A549 (cell line): ENCODE results near the gene GXYLT2. TPM values are rescaled to one million over a fixed set of nuclear protein-coding genes. Genes with fewer than 3 reads are reported as not detected.

Experiments used
- ATAC-seq, 2 experiments: fragments of 200-7000 bp in 1 of 2; fragments of >200 bp in 1 of 2; cut with Nextera tagmentation in 1 of 2; cut with Tn5 transposase in 1 of 2; 3 replicates each; pipeline versions ENCODE4 v1.8.0 to v1.9.1; 2018 to 2020; ENCODE audit warnings: mild to moderate bottlenecking in 1 of 2, moderate library complexity in 1 of 2
- CTCF ChIA-PET: fragments of 300-600 bp; sonication (Branson Sonifier 250); formaldehyde crosslinking; extraction: SDS; loops from one replicate; lab custom pipeline; 2021; ENCODE audit warnings: antibody characterized with exemption, inconsistent platforms; lab: Yijun Ruan, JAX
- POLR2A ChIA-PET: fragments of 350-600 bp; formaldehyde crosslinking; extraction: SDS; loops from one replicate; lab custom pipeline; 2021; ENCODE audit warnings: antibody characterized with exemption, inconsistent platforms; lab: Yijun Ruan, JAX
- DNase-seq, 2 experiments: peaks; one replicate each; pipeline versions ENCODE4 v3.0.0 to v3.0.0-alpha.2; 2011 to 2016; ENCODE audit warnings: low read depth in 1 of 2, low spot score in 1 of 2
- FAIRE-seq: peaks from 2 replicates; lab custom pipeline; 2011; peaks lifted over from hg19 to GRCh38; lab: Jason Lieb, UNC
- H3K27ac ChIP-seq, 2 experiments: fragments of >200 bp; sonication (Bioruptor Twin); formaldehyde crosslinking; 3 replicates each; pipeline ENCODE4 v1.5.1; 2016 to 2017
- H3K4me1 ChIP-seq: fragments of >200 bp; sonication (Bioruptor Twin); formaldehyde crosslinking; 3 replicates; pipeline ENCODE4 v1.6.1; 2016
- H3K4me2 ChIP-seq: fragments of >200 bp; sonication (Bioruptor Twin); formaldehyde crosslinking; 3 replicates; pipeline ENCODE4 v1.6.1; 2016
- H3K4me3 ChIP-seq: fragments of >200 bp; sonication (Bioruptor Twin); formaldehyde crosslinking; 3 replicates; pipeline ENCODE4 v1.5.1; 2016
- H3K9me3 ChIP-seq: fragments of >200 bp; sonication (Bioruptor Twin); formaldehyde crosslinking; 3 replicates; pipeline ENCODE4 v1.6.1; 2016
- CBX8 ChIP-seq: fragments of 200-600 bp; sonication (generic); IDR thresholded peaks from 2 replicates; pipeline ENCODE4 v1.6.1; 2016
- CHD2 ChIP-seq: fragments of 150-350 bp; IDR thresholded peaks from 2 replicates; pipeline ENCODE4 v1.6.1; 2014; ENCODE audit warnings: low read length; ENCODE audit not compliant: partially characterized antibody
- CHD4 ChIP-seq: fragments of 200-600 bp; sonication (generic); IDR thresholded peaks from 2 replicates; pipeline ENCODE4 v1.6.1; 2016; ENCODE audit warnings: antibody characterized with exemption, mild to moderate bottlenecking, borderline replicate concordance
- ELK1 ChIP-seq: fragments of 150-350 bp; IDR thresholded peaks from 2 replicates; pipeline ENCODE4 v1.6.1; 2014; ENCODE audit warnings: low read depth, mild to moderate bottlenecking, low read length
- FOSB ChIP-seq: fragments of 250-450 bp; sonication (Bioruptor Pico); IDR thresholded peaks from 2 replicates; pipeline ENCODE4 v1.5.0; 2020; ENCODE audit warnings: mild to moderate bottlenecking, moderate library complexity
- FOXS1 ChIP-seq: fragments of 250-450 bp; sonication (Bioruptor Pico); IDR thresholded peaks from 2 replicates; pipeline ENCODE4 v1.5.0; 2020; ENCODE audit warnings: mild to moderate bottlenecking, moderate library complexity
- HDAC2 ChIP-seq: fragments of 200-600 bp; sonication (generic); IDR thresholded peaks from 2 replicates; pipeline ENCODE4 v1.6.1; 2016
- HOXA7 ChIP-seq: fragments of 250-450 bp; sonication (Bioruptor Pico); IDR thresholded peaks from 2 replicates; pipeline ENCODE4 v1.5.0; 2020; ENCODE audit warnings: mild to moderate bottlenecking, moderate library complexity
- KDM5A ChIP-seq: fragments of 200-600 bp; sonication (generic); IDR thresholded peaks from 2 replicates; pipeline ENCODE4 v1.6.1; 2016; ENCODE audit warnings: antibody characterized with exemption, mild to moderate bottlenecking
- NFE2L2 ChIP-seq: fragments of 150-350 bp; conservative IDR thresholded peaks from 2 replicates; pipeline ENCODE4 v1.6.1; 2014; ENCODE audit warnings: low read length
- NPAS2 ChIP-seq: fragments of 250-450 bp; sonication (Bioruptor Pico); IDR thresholded peaks from 2 replicates; pipeline ENCODE4 v1.8.0; 2022; ENCODE audit warnings: mild to moderate bottlenecking, moderate library complexity, borderline replicate concordance
- NR3C1 ChIP-seq: fragments of >200 bp; sonication (Bioruptor Twin); formaldehyde crosslinking; IDR thresholded peaks from 3 replicates; pipeline ENCODE4 v1.6.1; 2017
- POLR2A ChIP-seq: IDR thresholded peaks from 2 replicates; pipeline ENCODE4 v1.6.1; 2012; ENCODE audit warnings: mild to moderate bottlenecking, low read length
- RARB ChIP-seq: fragments of 250-450 bp; sonication (Bioruptor Pico); IDR thresholded peaks from 2 replicates; pipeline ENCODE4 v1.8.0; 2021; ENCODE audit warnings: mild to moderate bottlenecking, moderate library complexity
- REST ChIP-seq: fragments of 200-600 bp; sonication (generic); IDR thresholded peaks from 2 replicates; pipeline ENCODE4 v1.6.1; 2016; ENCODE audit warnings: antibody characterized with exemption, mild to moderate bottlenecking, moderate library complexity
- SREBF2 ChIP-seq: fragments of 450-650 bp; IDR thresholded peaks from 2 replicates; pipeline ENCODE4 v1.6.1; 2014; ENCODE audit warnings: mild to moderate bottlenecking, moderate library complexity
- TP53 ChIP-seq: fragments of 250-450 bp; sonication (Bioruptor Pico); IDR thresholded peaks from 2 replicates; pipeline ENCODE4 v1.5.0; 2021; ENCODE audit warnings: mild to moderate bottlenecking, moderate library complexity
- ZFP36 ChIP-seq: fragments of 450-650 bp; IDR thresholded peaks from 2 replicates; pipeline ENCODE4 v1.6.1; 2014; ENCODE audit warnings: borderline replicate concordance; ENCODE audit not compliant: partially characterized antibody
- ZNF302 ChIP-seq: fragments of 250-450 bp; sonication (Bioruptor Pico); IDR thresholded peaks from 2 replicates; pipeline ENCODE4 v1.9.0; 2021; ENCODE audit warnings: inconsistent platforms, mild to moderate bottlenecking, moderate library complexity
- WGBS: methylation state at CpG from one replicate; pipeline ENCODE4 v1.1.6; 2017; ENCODE audit errors: missing lambda C conversion rate; 5-methylcytosine and 5-hydroxymethylcytosine counted together
- polyA plus RNA-seq, 4 experiments: library from polyadenylated mRNA; depleted of rRNA in 3 of 4; stranded (reverse); fragments of >200 nt; fragmentation: RNase III in 1 of 4; extraction: RNeasy Plus Mini Kit Qiagen cat#74134 plus additional on column Dnase treatment in 1 of 4; gene quantifications; 2 replicates in 3 of 4; 3 replicates in 1 of 4; pipeline ENCODE4 v1.2.3, GENCODE V29; 2011 to 2017

The GXYLT2 gene
- polyA plus RNA-seq, 2 of the 4 experiments (the other 2 are of a cell fraction): 1.9 to 3.3 TPM

DNA sequence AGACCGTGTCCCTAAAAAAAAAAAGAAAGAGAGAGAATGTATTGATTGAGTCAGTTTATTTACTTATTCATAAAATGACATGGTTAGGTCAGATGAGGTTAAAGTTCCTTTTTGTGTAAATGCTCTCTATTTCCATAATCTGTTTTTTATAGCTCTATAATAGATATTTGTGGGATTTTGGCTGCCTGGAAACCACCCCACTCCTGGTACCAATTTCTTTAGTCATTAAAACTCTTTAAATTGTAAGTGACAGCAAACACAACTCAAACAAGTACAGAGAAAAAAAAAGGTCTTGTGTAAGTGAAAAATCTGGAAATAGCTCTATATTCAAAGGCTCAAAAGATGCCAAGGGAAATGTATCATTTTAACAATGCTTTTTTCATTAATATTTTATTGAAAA lies 97.7 kb downstream of the GXYLT2 start:
- ChIA-PET CTCF (no interaction called here), POLR2A (no interaction called here)
- H3K9me3 ChIP-seq: peaks cover 23% of the 10 kb centered on the region
- 27% methylated on average over 1 of the region's 1 CpG for WGBS
- no peak overlapping the region for H3K4me2 ChIP-seq
- TF ChIP-seq RARB (CRISPR knock-in tag) (no peak), NFE2L2 (no peak), HDAC2 (no peak), REST (no peak), ELK1 (no peak), TP53 (no peak)
- no peak overlapping the region for H3K27ac ChIP-seq
- DNase-seq (no peak), FAIRE-seq (no peak), ATAC-seq (no peak)
- no peaks in the 10 kb centered on the region for H3K4me1 ChIP-seq
- no peak overlapping the region for H3K4me3 ChIP-seq

- H3K4me2 ChIP-seq: no peak overlapping the region
- CTCF ChIA-PET: no interaction called here
- H3K4me3 ChIP-seq: no peak overlapping the region
- FAIRE-seq (no peak), ATAC-seq (no peak), DNase-seq (no peak)
- H3K27ac ChIP-seq: no peak overlapping the region
- WGBS: 50% methylated on average over 5 of the region's 5 CpGs
- H3K4me1 ChIP-seq: no peaks in the 10 kb centered on the region; the same call in 2 of the 3 replicates
- POLR2A ChIA-PET: no interaction called here
- H3K9me3 ChIP-seq: peaks cover 5% of the 10 kb centered on the region; the same call in 2 of the 3 replicates
- no peak for TF ChIP-seq KDM5A
- TF ChIP-seq ZFP36: no peak
- no peak for TF ChIP-seq FOXS1 (CRISPR knock-in tag)
- no peak for TF ChIP-seq CHD2
- TF ChIP-seq ZNF302 (CRISPR knock-in tag): no peak
- TF ChIP-seq POLR2A: no peak
- no peak for TF ChIP-seq FOSB (CRISPR knock-in tag)
- no peak for TF ChIP-seq HOXA7 (CRISPR knock-in tag)
- no peak for TF ChIP-seq NFE2L2
- no peak for TF ChIP-seq NPAS2
- TF ChIP-seq SREBF2: no peak
These were observed 103.0 kb downstream of the GXYLT2 start for GRCh38 chr3:72990701-72991395.

- Histone ChIP-seq H3K9me3 (no peaks in the 10 kb centered on the region), H3K4me2 (no peak overlapping the region), H3K4me1 (peaks cover 4% of the 10 kb centered on the region; the same call in 1 of the 3 replicates), H3K4me3 (no peak overlapping the region), H3K27ac (no peak overlapping the region)
- ATAC-seq (no peak), FAIRE-seq (no peak), DNase-seq (no peak)
- POLR2A ChIA-PET: no interaction called here
- TF ChIP-seq CHD4 (no peak), CBX8 (no peak), NR3C1 (no peak), KDM5A (no peak)
- WGBS: 38% methylated on average over 2 of the region's 2 CpGs
- CTCF ChIA-PET: no interaction called here
These were observed 103.7 kb downstream of the GXYLT2 start for GRCh38 chr3:72991522-72991921.
